H9 (cell line): ENCODE data around the gene TMEM220. TPM values are rescaled to one million over a fixed set of nuclear protein-coding genes. Genes with fewer than 3 reads are reported as not detected.

Experiments
- DNase-seq: peaks from one replicate; pipeline ENCODE4 v3.0.0-alpha.2; 2017
- H2AFZ ChIP-seq: one replicate; pipeline ENCODE4 v1.6.1; 2013; ENCODE audit warnings: mild to moderate bottlenecking, low read length, control low read depth, moderate library complexity
- H2AK5ac ChIP-seq: 2 replicates; pipeline ENCODE4 v1.6.1; 2013; ENCODE audit warnings: low read length, control low read depth, mixed read lengths; ENCODE audit not compliant: insufficient read length
- H2BK120ac ChIP-seq: one replicate; pipeline ENCODE4 v1.6.1; 2013; ENCODE audit warnings: low read depth, mild to moderate bottlenecking, low read length, control low read depth, inconsistent platforms; ENCODE audit not compliant: poor library complexity, severe bottlenecking
- H2BK12ac ChIP-seq: 2 replicates; pipeline ENCODE4 v1.6.1; 2013; ENCODE audit warnings: low read length, control low read depth, mixed read lengths, low read depth; ENCODE audit not compliant: insufficient read length
- H2BK15ac ChIP-seq: 2 replicates; pipeline ENCODE4 v1.6.1; 2013; ENCODE audit warnings: low read depth, low read length, control low read depth
- H2BK20ac ChIP-seq: one replicate; pipeline ENCODE4 v1.6.1; 2013; ENCODE audit warnings: low read depth, mild to moderate bottlenecking, low read length, control low read depth, inconsistent platforms; ENCODE audit not compliant: poor library complexity, severe bottlenecking
- H2BK5ac ChIP-seq: 2 replicates; pipeline ENCODE4 v1.6.1; 2013; ENCODE audit warnings: low read length, control low read depth, mixed read lengths; ENCODE audit not compliant: insufficient read length
- H3K14ac ChIP-seq: 2 replicates; pipeline ENCODE4 v1.6.1; 2013; ENCODE audit warnings: low read length, control low read depth; ENCODE audit not compliant: insufficient read depth
- H3K18ac ChIP-seq: 2 replicates; pipeline ENCODE4 v1.6.1; 2013; ENCODE audit warnings: low read depth, mild to moderate bottlenecking, mixed read lengths, low read length, control low read depth; ENCODE audit not compliant: insufficient read length
- H3K23ac ChIP-seq: 2 replicates; pipeline ENCODE4 v1.6.1; 2013; ENCODE audit warnings: low read length, control low read depth, mixed read lengths, low read depth; ENCODE audit not compliant: insufficient read length
- H3K23me2 ChIP-seq: 2 replicates; pipeline ENCODE4 v1.6.1; 2013; ENCODE audit warnings: low read depth, mild to moderate bottlenecking, mixed read lengths, low read length, control low read depth; ENCODE audit not compliant: insufficient read length, poor library complexity, severe bottlenecking
- H3K27ac ChIP-seq: 2 replicates; pipeline ENCODE4 v1.5.1; 2013; ENCODE audit warnings: low read length, control low read depth, mixed read lengths, low read depth; ENCODE audit not compliant: insufficient read length
- H3K27me3 ChIP-seq: 2 replicates; pipeline ENCODE4 v1.6.1; 2013; ENCODE audit warnings: low read length, control low read depth, inconsistent platforms; ENCODE audit not compliant: insufficient read depth
- H3K4ac ChIP-seq: 2 replicates; pipeline ENCODE4 v1.6.1; 2013; ENCODE audit warnings: low read depth, mild to moderate bottlenecking, control low read depth, inconsistent platforms, low read length, moderate library complexity
- H3K4me1 ChIP-seq: 2 replicates; pipeline ENCODE4 v1.6.1; 2013; ENCODE audit warnings: low read length, control low read depth, inconsistent platforms; ENCODE audit not compliant: insufficient read depth
- H3K4me2 ChIP-seq: 2 replicates; pipeline ENCODE4 v1.6.1; 2013; ENCODE audit warnings: low read length, control low read depth, mixed read lengths; ENCODE audit not compliant: insufficient read length, insufficient read depth
- H3K56ac ChIP-seq: 2 replicates; pipeline ENCODE4 v1.6.1; 2013; ENCODE audit warnings: low read depth, mild to moderate bottlenecking, mixed read lengths, low read length, control low read depth; ENCODE audit not compliant: insufficient read length
- H3K79me1 ChIP-seq: 2 replicates; pipeline ENCODE4 v1.6.1; 2013; ENCODE audit warnings: low read depth, mild to moderate bottlenecking, moderate library complexity, low read length, control low read depth, inconsistent platforms; ENCODE audit not compliant: insufficient read depth, poor library complexity, severe bottlenecking
- H3K79me2 ChIP-seq: 2 replicates; pipeline ENCODE4 v1.6.1; 2013; ENCODE audit warnings: low read length, control low read depth, inconsistent platforms; ENCODE audit not compliant: insufficient read depth
- H3K9ac ChIP-seq: 2 replicates; pipeline ENCODE4 v1.6.1; 2013; ENCODE audit warnings: low read length, control low read depth, mixed read lengths; ENCODE audit not compliant: insufficient read length; ENCODE audit errors: extremely low read depth
- H3K9me3 ChIP-seq: one replicate; pipeline ENCODE4 v1.6.1; 2013; ENCODE audit warnings: low read depth, low read length, inconsistent platforms; ENCODE audit not compliant: control insufficient read depth
- H3T11ph ChIP-seq: one replicate; pipeline ENCODE4 v1.6.1; 2013; ENCODE audit warnings: mild to moderate bottlenecking, low read length, control low read depth, inconsistent platforms
- H4K20me1 ChIP-seq: one replicate; pipeline ENCODE4 v1.6.1; 2013; ENCODE audit not compliant: control insufficient read depth, insufficient read length, insufficient read depth
- H4K5ac ChIP-seq: 2 replicates; pipeline ENCODE4 v1.6.1; 2013; ENCODE audit warnings: low read depth, mild to moderate bottlenecking, mixed read lengths, low read length, control low read depth; ENCODE audit not compliant: insufficient read length
- H4K8ac ChIP-seq: replicated peaks from 2 replicates; pipeline ENCODE4 v1.6.1; 2013; ENCODE audit warnings: low read length, control low read depth, mixed read lengths, low read depth; ENCODE audit not compliant: insufficient read length
- H4K91ac ChIP-seq: 2 replicates; pipeline ENCODE4 v1.6.1; 2013; ENCODE audit warnings: low read depth, mild to moderate bottlenecking, moderate library complexity, mixed read lengths, low read length, control low read depth; ENCODE audit not compliant: insufficient read length
- H3K27ac Mint-ChIP-seq, 3 experiments: 2 replicates in 2 of 3; 3 replicates in 1 of 3; pipeline ENCODE4 v1.8.0; 2020 to 2021; ENCODE audit warnings: mixed read lengths in 3 of 3, mild to moderate bottlenecking in 1 of 3, moderate library complexity in 1 of 3
- H3K27me3 Mint-ChIP-seq: 2 replicates; pipeline ENCODE4 v1.8.0; 2021; ENCODE audit warnings: low read depth, mild to moderate bottlenecking, moderate library complexity, mixed read lengths
- H3K36me3 Mint-ChIP-seq, 3 experiments: 2 replicates in 2 of 3; 3 replicates in 1 of 3; pipeline ENCODE4 v1.8.0; 2020 to 2021; ENCODE audit warnings: low read depth in 3 of 3, mixed read lengths in 3 of 3; ENCODE audit not compliant: insufficient read depth in 1 of 3
- H3K4me1 Mint-ChIP-seq, 2 experiments: 2 replicates each; pipeline ENCODE4 v1.8.0; 2020; ENCODE audit warnings: mixed read lengths in 2 of 2
- H3K4me3 Mint-ChIP-seq, 2 experiments: 2 replicates in 1 of 2; 3 replicates in 1 of 2; pipeline ENCODE4 v1.8.0; 2020 to 2021; ENCODE audit warnings: mild to moderate bottlenecking in 2 of 2, mixed read lengths in 2 of 2, moderate library complexity in 1 of 2
- H3K9me3 Mint-ChIP-seq, 2 experiments: 2 replicates in 1 of 2; 3 replicates in 1 of 2; pipeline ENCODE4 v1.8.0; 2020; ENCODE audit warnings: mild to moderate bottlenecking in 2 of 2, mixed read lengths in 2 of 2, moderate library complexity in 1 of 2
- WGBS: extraction: QIAGEN DNeasy Blood & Tissue Kit; methylation state at CpG from one replicate; pipeline ENCODE4 v1.1.7; 2013; ENCODE audit warnings: missing lambda C conversion rate, low lambda C conversion rate, mixed read lengths; ENCODE audit not compliant: insufficient read length; ENCODE audit errors: extremely low coverage; 5-methylcytosine and 5-hydroxymethylcytosine counted together
- total RNA-seq: library from RNA; stranded (reverse); gene quantifications from 2 replicates; pipeline ENCODE4 v1.2.1, GENCODE V29; 2021
- TF ChIP-seq, protein P1 (sequence below): fragments of 200-600 bp; sonication (generic); conservative IDR thresholded peaks from 3 replicates; pipeline ENCODE4 v1.8.0; 2021; ENCODE audit warnings: antibody characterized with exemption, mild to moderate bottlenecking

Gene TMEM220
- total RNA-seq, 1 experiment from 2014 or later = 6.1 TPM

DNA sequence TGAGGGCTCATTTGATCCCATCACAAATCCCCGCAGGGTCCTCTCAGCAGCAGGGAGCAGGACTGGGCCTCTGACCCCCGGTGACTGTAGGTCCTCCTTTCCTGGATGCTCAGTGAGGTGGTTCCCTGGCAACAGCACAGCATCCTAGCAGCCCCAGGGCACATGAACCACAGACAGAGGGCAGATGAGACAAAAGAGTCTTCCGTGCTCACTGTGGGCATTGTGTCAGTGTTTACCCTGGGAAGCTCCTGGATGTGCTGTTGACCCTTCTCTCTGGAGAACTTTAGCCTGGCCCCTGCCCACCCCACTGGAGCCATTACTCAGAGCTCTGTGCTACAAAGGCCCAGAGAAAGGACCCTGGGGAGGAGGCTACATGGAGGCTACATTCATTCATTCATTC lies 21.7 kb upstream of the TMEM220 start:
- H3K23ac ChIP-seq = no peak overlapping the region
- H2BK120ac ChIP-seq = no peak overlapping the region
- H3K79me2 ChIP-seq = no peaks in the 10 kb centered on the region
- Mint-ChIP-seq H3K9me3 (no peaks in the 10 kb centered on the region; a peak in 1 of 5 replicates), H3K4me3 (no peak overlapping the region), H3K36me3 (no peaks in the 10 kb centered on the region), H3K27ac (no peak overlapping the region), H3K4me1 (peaks cover 30 to 35% of the 10 kb centered on the region in 2 experiments), H3K27me3 (no peaks in the 10 kb centered on the region; the same call in 1 of the 2 replicates)
- H4K8ac ChIP-seq = no peak overlapping the region
- H3T11ph ChIP-seq = no peak overlapping the region
- H3K56ac ChIP-seq = no peak overlapping the region
- TF ChIP-seq, protein P1, sequence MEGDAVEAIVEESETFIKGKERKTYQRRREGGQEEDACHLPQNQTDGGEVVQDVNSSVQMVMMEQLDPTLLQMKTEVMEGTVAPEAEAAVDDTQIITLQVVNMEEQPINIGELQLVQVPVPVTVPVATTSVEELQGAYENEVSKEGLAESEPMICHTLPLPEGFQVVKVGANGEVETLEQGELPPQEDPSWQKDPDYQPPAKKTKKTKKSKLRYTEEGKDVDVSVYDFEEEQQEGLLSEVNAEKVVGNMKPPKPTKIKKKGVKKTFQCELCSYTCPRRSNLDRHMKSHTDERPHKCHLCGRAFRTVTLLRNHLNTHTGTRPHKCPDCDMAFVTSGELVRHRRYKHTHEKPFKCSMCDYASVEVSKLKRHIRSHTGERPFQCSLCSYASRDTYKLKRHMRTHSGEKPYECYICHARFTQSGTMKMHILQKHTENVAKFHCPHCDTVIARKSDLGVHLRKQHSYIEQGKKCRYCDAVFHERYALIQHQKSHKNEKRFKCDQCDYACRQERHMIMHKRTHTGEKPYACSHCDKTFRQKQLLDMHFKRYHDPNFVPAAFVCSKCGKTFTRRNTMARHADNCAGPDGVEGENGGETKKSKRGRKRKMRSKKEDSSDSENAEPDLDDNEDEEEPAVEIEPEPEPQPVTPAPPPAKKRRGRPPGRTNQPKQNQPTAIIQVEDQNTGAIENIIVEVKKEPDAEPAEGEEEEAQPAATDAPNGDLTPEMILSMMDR = no peak
- H3K4me1 ChIP-seq = peaks cover 8% of the 10 kb centered on the region; the same call in 1 of the 2 replicates
- no peak overlapping the region for H3K27ac ChIP-seq
- no peak overlapping the region for H2AK5ac ChIP-seq
- H3K79me1 ChIP-seq = no peaks in the 10 kb centered on the region
- no peak overlapping the region for H4K5ac ChIP-seq
- H3K27me3 ChIP-seq = no peaks in the 10 kb centered on the region
- no peak overlapping the region for H2BK15ac ChIP-seq
- no peak for DNase-seq
- no peak overlapping the region for H3K9ac ChIP-seq
- no peak overlapping the region for H2BK5ac ChIP-seq
- H3K23me2 ChIP-seq = peaks cover 6% of the 10 kb centered on the region
- H3K18ac ChIP-seq = no peak overlapping the region
- no peaks in the 10 kb centered on the region for H4K20me1 ChIP-seq
- no peak overlapping the region for H2AFZ ChIP-seq
- no peak overlapping the region for H3K4ac ChIP-seq
- no peak overlapping the region for H4K91ac ChIP-seq
- H3K4me2 ChIP-seq = no peak overlapping the region
- no peak overlapping the region for H3K14ac ChIP-seq
- WGBS = no CpG with 5 or more reads among the region's 3 CpGs
- no peaks in the 10 kb centered on the region for H3K9me3 ChIP-seq
- no peak overlapping the region for H2BK12ac ChIP-seq
- no peak overlapping the region for H2BK20ac ChIP-seq
